HepG2 (cell line): ENCODE data around the gene RIPOR3. TPM values are rescaled to one million over a fixed set of nuclear protein-coding genes. Genes with fewer than 3 reads are reported as not detected.

Source experiments
- CEBPG ChIP-seq: IDR thresholded peaks from 2 replicates; pipeline ENCODE4 v1.6.1; 2016
- CTCF ChIP-seq: sonication (generic); formaldehyde crosslinking; IDR thresholded peaks from 2 replicates; pipeline ENCODE4 v1.5.0; 2020; ENCODE audit warnings: mild to moderate bottlenecking, missing genetic modification reagents, moderate library complexity
- E2F1 ChIP-seq: sonication (generic); formaldehyde crosslinking; IDR thresholded peaks from 2 replicates; pipeline ENCODE4 v1.5.0; 2020; ENCODE audit warnings: missing genetic modification reagents
- JDP2 ChIP-seq: sonication (generic); formaldehyde crosslinking; IDR thresholded peaks from 2 replicates; pipeline ENCODE4 v1.8.1; 2022; ENCODE audit warnings: missing genetic modification reagents, borderline replicate concordance
- KLF11 ChIP-seq: IDR thresholded peaks from 2 replicates; pipeline ENCODE4 v1.6.1; 2016; ENCODE audit warnings: missing compliant biosample characterization
- MIER3 ChIP-seq: IDR thresholded peaks from 2 replicates; pipeline ENCODE4 v1.6.1; 2016; ENCODE audit warnings: missing compliant biosample characterization, borderline replicate concordance
- MYC ChIP-seq: sonication (generic); formaldehyde crosslinking; IDR thresholded peaks from 2 replicates; pipeline ENCODE4 v1.9.0; 2021; ENCODE audit warnings: missing genetic modification reagents, borderline replicate concordance
- NCOA1 ChIP-seq: sonication (generic); formaldehyde crosslinking; IDR thresholded peaks from 2 replicates; pipeline ENCODE4 v1.9.0; 2021; ENCODE audit warnings: missing genetic modification reagents
- SIN3B ChIP-seq: fragments of 150-350 bp; IDR thresholded peaks from 2 replicates; pipeline ENCODE4 v1.6.1; 2014; ENCODE audit warnings: low read length
- SNAI1 ChIP-seq: sonication (generic); formaldehyde crosslinking; IDR thresholded peaks from 2 replicates; pipeline ENCODE4 v1.5.0; 2020; ENCODE audit warnings: mild to moderate bottlenecking, missing genetic modification reagents, borderline replicate concordance
- SOX13 ChIP-seq, 3 experiments: fragments of 450-650 bp in 1 of 3; sonication (generic) in 1 of 3; formaldehyde crosslinking in 1 of 3; IDR thresholded peaks in 2 of 3; conservative IDR thresholded peaks in 1 of 3; 2 replicates each; pipeline versions ENCODE4 v1.5.0 to v1.6.1; 2016 to 2020; ENCODE audit warnings: antibody characterized with exemption in 1 of 3, mild to moderate bottlenecking in 1 of 3, missing compliant biosample characterization in 1 of 3, missing genetic modification reagents in 1 of 3, moderate library complexity in 1 of 3
- YEATS2 ChIP-seq: sonication (generic); formaldehyde crosslinking; IDR thresholded peaks from 2 replicates; pipeline ENCODE4 v1.4.0; 2020; ENCODE audit warnings: missing genetic modification reagents, borderline replicate concordance
- ZC3H4 ChIP-seq: sonication (generic); formaldehyde crosslinking; IDR thresholded peaks from 2 replicates; pipeline ENCODE4 v1.4.0; 2020; ENCODE audit warnings: missing genetic modification reagents, borderline replicate concordance
- ZFP36L2 ChIP-seq: sonication (generic); formaldehyde crosslinking; IDR thresholded peaks from 2 replicates; pipeline ENCODE4 v1.4.0; 2020; ENCODE audit warnings: missing genetic modification reagents
- ZNF382 ChIP-seq: sonication (generic); formaldehyde crosslinking; IDR thresholded peaks from 2 replicates; pipeline ENCODE4 v1.5.0; 2020; ENCODE audit warnings: missing genetic modification reagents, mild to moderate bottlenecking, borderline replicate concordance
- ZNF512B ChIP-seq: sonication (generic); formaldehyde crosslinking; IDR thresholded peaks from 2 replicates; pipeline ENCODE4 v1.5.1; 2020; ENCODE audit warnings: missing genetic modification reagents, mild to moderate bottlenecking, borderline replicate concordance
- ZNF572 ChIP-seq: sonication (generic); formaldehyde crosslinking; IDR thresholded peaks from 2 replicates; pipeline ENCODE4 v1.5.1; 2020; ENCODE audit warnings: mild to moderate bottlenecking, missing genetic modification reagents
- ZNF652 ChIP-seq: IDR thresholded peaks from 2 replicates; pipeline ENCODE4 v1.6.1; 2016; ENCODE audit warnings: low read depth, borderline replicate concordance
- polyA plus RNA-seq, 8 experiments: library from polyadenylated mRNA; depleted of rRNA in 3 of 8; stranded (reverse) in 7 of 8; unstranded in 1 of 8; fragments of >200 nt; fragmentation: Illumina TruSeq in 4 of 8; extraction: Trizol in 4 of 8; gene quantifications; 2 replicates each; pipeline versions ENCODE4 v1.2.1 to v1.2.3, GENCODE V29; 2011 to 2016; ENCODE audit warnings: low read depth in 4 of 8, missing spikeins in 1 of 8, mixed read lengths in 1 of 8; ENCODE audit not compliant: insufficient read depth in 1 of 8
- total RNA-seq, 5 experiments: library from RNA; depleted of rRNA; stranded (reverse); fragments of >200 nt; fragmentation: Illumina TruSeq; extraction: Trizol; gene quantifications; 2 replicates each; pipeline ENCODE4 v1.2.3, GENCODE V29; 2016; ENCODE audit warnings: low read depth in 1 of 5
- TF ChIP-seq, protein P1 (sequence below): IDR thresholded peaks from 2 replicates; pipeline ENCODE4 v1.6.1; 2018; ENCODE audit warnings: missing genetic modification reagents
- TF ChIP-seq, protein P2 (sequence below): sonication (generic); formaldehyde crosslinking; IDR thresholded peaks from 2 replicates; pipeline ENCODE4 v1.4.0; 2020; ENCODE audit warnings: mild to moderate bottlenecking, missing genetic modification reagents, borderline replicate concordance

The RIPOR3 gene
- total and polyA plus RNA-seq, 2 of the 13 experiments (the other 11 are each of a cell fraction or from before 2014, with no cell fraction given), result 0.18 TPM; not detected in 1

GRCh38 chr20:50731930-50732690 lies 40.8 kb upstream of the RIPOR3 start (continued):
- TF ChIP-seq ZNF652 (no peak), ZFP36L2 (CRISPR knock-in tag) (no peak), MYC (CRISPR knock-in tag) (no peak), MIER3 (no peak), CEBPG (CRISPR knock-in tag) (no peak), ZC3H4 (CRISPR knock-in tag) (no peak), YEATS2 (CRISPR knock-in tag) (no peak), SOX13 (IDR thresholded peaks at IDR 0.05) (no peak), SOX13 (CRISPR knock-in tag; conservative IDR thresholded peaks at IDR 0.05 in 1 of 2, IDR thresholded peaks at IDR 0.05 in 1 of 2) (peak in 1 of 2 experiments; percentile 83; a peak in 1 of 4 replicates), CTCF (CRISPR knock-in tag) (0 out of 2 replicates have a peak, but pooled peaks have one; percentile 5), ZNF512B (no peak), JDP2 (no peak), ZNF572 (CRISPR knock-in tag) (no peak), SNAI1 (0 out of 2 replicates have a peak, but pooled peaks have one; percentile 22), ZNF382 (CRISPR knock-in tag) (no peak), KLF11 (CRISPR knock-in tag) (no peak; the same call in 1 of the 2 replicates), E2F1 (0 out of 2 replicates have a peak, but pooled peaks have one; percentile 8), NCOA1 (peak; percentile 56; the same call in 1 of the 2 replicates), SIN3B (no peak; the same call in 1 of the 2 replicates)
- TF ChIP-seq, protein P1, sequence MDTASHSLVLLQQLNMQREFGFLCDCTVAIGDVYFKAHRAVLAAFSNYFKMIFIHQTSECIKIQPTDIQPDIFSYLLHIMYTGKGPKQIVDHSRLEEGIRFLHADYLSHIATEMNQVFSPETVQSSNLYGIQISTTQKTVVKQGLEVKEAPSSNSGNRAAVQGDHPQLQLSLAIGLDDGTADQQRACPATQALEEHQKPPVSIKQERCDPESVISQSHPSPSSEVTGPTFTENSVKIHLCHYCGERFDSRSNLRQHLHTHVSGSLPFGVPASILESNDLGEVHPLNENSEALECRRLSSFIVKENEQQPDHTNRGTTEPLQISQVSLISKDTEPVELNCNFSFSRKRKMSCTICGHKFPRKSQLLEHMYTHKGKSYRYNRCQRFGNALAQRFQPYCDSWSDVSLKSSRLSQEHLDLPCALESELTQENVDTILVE (CRISPR knock-in tag), result peak; percentile 55; the same call in 1 of the 2 replicates
- TF ChIP-seq, protein P2, sequence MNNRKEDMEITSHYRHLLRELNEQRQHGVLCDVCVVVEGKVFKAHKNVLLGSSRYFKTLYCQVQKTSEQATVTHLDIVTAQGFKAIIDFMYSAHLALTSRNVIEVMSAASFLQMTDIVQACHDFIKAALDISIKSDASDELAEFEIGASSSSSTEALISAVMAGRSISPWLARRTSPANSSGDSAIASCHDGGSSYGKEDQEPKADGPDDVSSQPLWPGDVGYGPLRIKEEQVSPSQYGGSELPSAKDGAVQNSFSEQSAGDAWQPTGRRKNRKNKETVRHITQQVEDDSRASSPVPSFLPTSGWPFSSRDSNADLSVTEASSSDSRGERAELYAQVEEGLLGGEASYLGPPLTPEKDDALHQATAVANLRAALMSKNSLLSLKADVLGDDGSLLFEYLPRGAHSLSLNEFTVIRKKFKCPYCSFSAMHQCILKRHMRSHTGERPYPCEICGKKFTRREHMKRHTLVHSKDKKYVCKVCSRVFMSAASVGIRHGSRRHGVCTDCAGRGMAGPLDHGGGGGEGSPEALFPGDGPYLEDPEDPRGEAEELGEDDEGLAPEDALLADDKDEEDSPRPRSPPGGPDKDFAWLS (CRISPR knock-in tag), result no peak
